ENCODE results near the gene NELFCD.

The NELFCD gene

GRCh38 chr20:58993332-58994248 is 12.5 kb downstream of the NELFCD start:
- in situ Hi-C loops (cut with MboI; ENCODE audit: low sequenced_read_pairs) = no loop called here

GRCh38 chr20:58994390-58995159 is 13.5 kb downstream of the NELFCD start:
- in situ Hi-C loops (cut with MboI; ENCODE audit: low sequenced_read_pairs) = no loop called here

GRCh38 chr20:58995461-58996225 is 14.6 kb downstream of the NELFCD start:
- in situ Hi-C loops (cut with MboI; ENCODE audit: low sequenced_read_pairs) = no loop called here

- in situ Hi-C loops (cut with MboI; ENCODE audit: low sequenced_read_pairs) = no loop called here
Observed at GRCh38 chr20:58996226-58996611, 15.2 kb downstream of the NELFCD start.

- in situ Hi-C loops (cut with MboI; ENCODE audit: low sequenced_read_pairs) = no loop called here
Observed at GRCh38 chr20:58997141-58997770, 16.2 kb downstream of the NELFCD start.

- in situ Hi-C loops (cut with MboI; ENCODE audit: low sequenced_read_pairs) = no loop called here
Observed at GRCh38 chr20:58998656-58999055, 17.6 kb downstream of the NELFCD start.

GRCh38 chr20:59000326-59000725 is 19.3 kb downstream of the NELFCD start:
- in situ Hi-C loops (cut with MboI; ENCODE audit: low sequenced_read_pairs) = no loop called here

- in situ Hi-C loops (cut with MboI; ENCODE audit: low sequenced_read_pairs) = no loop called here
Observed at GRCh38 chr20:59001068-59001448, 20.0 kb downstream of the NELFCD start.

GRCh38 chr20:59001449-59002171 is 20.6 kb downstream of the NELFCD start:
- in situ Hi-C loops (cut with MboI; ENCODE audit: low sequenced_read_pairs) = no loop called here

GRCh38 chr20:59002388-59002787 is 21.3 kb downstream of the NELFCD start:
- in situ Hi-C loops (cut with MboI; ENCODE audit: low sequenced_read_pairs) = no loop called here

GRCh38 chr20:59002874-59003399 is 21.9 kb downstream of the NELFCD start:
- in situ Hi-C loops (cut with MboI; ENCODE audit: low sequenced_read_pairs) = no loop called here

- in situ Hi-C loops (cut with MboI; ENCODE audit: low sequenced_read_pairs) = no loop called here
Observed at GRCh38 chr20:59003836-59004492, 22.9 kb downstream of the NELFCD start.

GRCh38 chr20:59004493-59004762 is 23.4 kb downstream of the NELFCD start:
- in situ Hi-C loops (cut with MboI; ENCODE audit: low sequenced_read_pairs) = no loop called here

- in situ Hi-C loops (cut with MboI; ENCODE audit: low sequenced_read_pairs) = no loop called here
Observed at GRCh38 chr20:59004763-59005522, 23.9 kb downstream of the NELFCD start.

- in situ Hi-C loops (cut with MboI; ENCODE audit: low sequenced_read_pairs) = no loop called here
Observed at GRCh38 chr20:59005523-59006166, 24.6 kb downstream of the NELFCD start.

- in situ Hi-C loops (cut with MboI; ENCODE audit: low sequenced_read_pairs) = no loop called here
Observed at GRCh38 chr20:59006167-59006863, 25.3 kb downstream of the NELFCD start.

- in situ Hi-C loops (cut with MboI; ENCODE audit: low sequenced_read_pairs) = no loop called here
Observed at GRCh38 chr20:59006864-59007664, 26.0 kb downstream of the NELFCD start, which contains the start of gene CTSZ. TSS of gene CTSZ (minus strand) at chr20:59007254. CDS start at chr20:59007128, 126 bp downstream.
